ENCODE results near the gene WNT5B. TPM values are rescaled to one million over a fixed set of nuclear protein-coding genes. Genes with fewer than 3 reads are reported as not detected.

The WNT5B gene
- total RNA-seq, 1 experiment from 2014 or later = 0.34 TPM

GRCh38 chr12:1584326-1584725 lies 44.7 kb upstream of the WNT5B start:
- H3K4me3 ChIP-seq (ENCODE audit: low read depth, low read length, poor library complexity, severe bottlenecking) = no peak overlapping the region
- intact Hi-C loops (cut with micrococcal nuclease; ENCODE audit: unreplicated experiment) = loop anchor here (5.0 kb wide), 2 partner anchors 637 to 767 kb away; partner anchors contain the start of gene RAD52
- H3K9me3 ChIP-seq (ENCODE audit: low read depth, low read length, poor library complexity, severe bottlenecking) = no peaks in the 10 kb centered on the region
- H3K27me3 ChIP-seq (replicated peaks; ENCODE audit: insufficient read depth, low read depth, low read length, poor library complexity) = no peaks in the 10 kb centered on the region
- no TSS peak for BruUV-seq (replicated peaks)
- H3K36me3 ChIP-seq (ENCODE audit: insufficient read depth, low read length, poor library complexity, severe bottlenecking) = no peaks in the 10 kb centered on the region
- TF ChIP-seq CTCF (conservative IDR thresholded peaks at IDR 0.05; ENCODE audit: low read depth, low read length) = no peak
- no peak for DNase-seq (ENCODE audit: low spot score)
- peaks cover 14% of the 10 kb centered on the region for H3K4me1 ChIP-seq (ENCODE audit: insufficient read depth, low read length, poor library complexity, severe bottlenecking)
- ChIA-PET POLR2A (ENCODE audit: low non-redundant PET) (no interaction called here), CTCF (interaction anchor here (1.0 to 3.1 kb wide), 3 partner anchors 51 to 466 kb away, joined by 3 to 35 read pairs (median 3); no protein-coding TSS in a partner anchor)
- no peak overlapping the region for H3K27ac ChIP-seq (ENCODE audit: low read depth, low read length, poor library complexity, severe bottlenecking)

GRCh38 chr12:1587927-1588574 lies 41.0 kb upstream of the WNT5B start:
- TF ChIP-seq EZH2 (IDR thresholded peaks at IDR 0.05; ENCODE audit: borderline replicate concordance, low read depth, low read length, poor library complexity, severe bottlenecking) (no peak), CTCF (conservative IDR thresholded peaks at IDR 0.05; ENCODE audit: low read depth, low read length) (no peak)
- Histone ChIP-seq H3K27me3 (replicated peaks; ENCODE audit: insufficient read depth, low read depth, low read length, poor library complexity) (no peaks in the 10 kb centered on the region), H3K9me3 (ENCODE audit: low read depth, low read length, poor library complexity, severe bottlenecking) (no peaks in the 10 kb centered on the region), H3K27ac (ENCODE audit: low read depth, low read length, poor library complexity, severe bottlenecking) (no peak overlapping the region), H3K4me1 (ENCODE audit: insufficient read depth, low read length, poor library complexity, severe bottlenecking) (peaks cover 26% of the 10 kb centered on the region), H3K4me3 (ENCODE audit: low read depth, low read length, poor library complexity, severe bottlenecking) (no peak overlapping the region), H3K36me3 (ENCODE audit: insufficient read depth, low read length, poor library complexity, severe bottlenecking) (no peaks in the 10 kb centered on the region)
- intact Hi-C loops (cut with micrococcal nuclease; ENCODE audit: unreplicated experiment) = no loop called here
- POLR2A ChIA-PET (ENCODE audit: low non-redundant PET) = no interaction called here
- no TSS peak for BruUV-seq (replicated peaks)
- CTCF ChIA-PET = no interaction called here
- DNase-seq (ENCODE audit: low spot score) = no peak

- TF ChIP-seq CTCF (conservative IDR thresholded peaks at IDR 0.05; ENCODE audit: low read depth, low read length) (no peak), EZH2 (IDR thresholded peaks at IDR 0.05; ENCODE audit: borderline replicate concordance, low read depth, low read length, poor library complexity, severe bottlenecking) (no peak)
- Histone ChIP-seq H3K4me3 (ENCODE audit: low read depth, low read length, poor library complexity, severe bottlenecking) (no peak overlapping the region), H3K4me1 (ENCODE audit: insufficient read depth, low read length, poor library complexity, severe bottlenecking) (peaks cover 26% of the 10 kb centered on the region), H3K36me3 (ENCODE audit: insufficient read depth, low read length, poor library complexity, severe bottlenecking) (no peaks in the 10 kb centered on the region), H3K9me3 (ENCODE audit: low read depth, low read length, poor library complexity, severe bottlenecking) (no peaks in the 10 kb centered on the region), H3K27me3 (replicated peaks; ENCODE audit: insufficient read depth, low read depth, low read length, poor library complexity) (no peaks in the 10 kb centered on the region), H3K27ac (ENCODE audit: low read depth, low read length, poor library complexity, severe bottlenecking) (no peak overlapping the region)
- POLR2A ChIA-PET (ENCODE audit: low non-redundant PET) = no interaction called here
- no TSS peak for BruUV-seq (replicated peaks)
- DNase-seq (ENCODE audit: low spot score) = no peak
- intact Hi-C loops (cut with micrococcal nuclease; ENCODE audit: unreplicated experiment) = no loop called here
- CTCF ChIA-PET = no interaction called here
These were observed 40.5 kb upstream of the WNT5B start for GRCh38 chr12:1588575-1588947.
